GM06990 (cell line): ENCODE measurements around the gene GYPA.

Source experiments
- DNase-seq: peaks from one replicate; pipeline ENCODE4 v3.0.0-alpha.2; 2011; ENCODE audit not compliant: insufficient read length; ENCODE audit errors: extremely low read depth
- H3K27me3 ChIP-seq: replicated peaks from 2 replicates; pipeline ENCODE4 v1.6.0; 2011; ENCODE audit warnings: low read length; ENCODE audit not compliant: control insufficient read depth, insufficient read depth
- H3K36me3 ChIP-seq: 2 replicates; pipeline ENCODE4 v1.5.1; 2011; ENCODE audit warnings: low read length; ENCODE audit not compliant: control insufficient read depth, insufficient read depth
- H3K4me3 ChIP-seq: replicated peaks from 2 replicates; pipeline ENCODE4 v1.5.1; 2011; ENCODE audit warnings: low read depth, mild to moderate bottlenecking, control low read depth, low read length
- TF ChIP-seq, protein P1 (sequence below): IDR thresholded peaks from 2 replicates; pipeline ENCODE4 v1.5.1; 2011; ENCODE audit warnings: low read length, control low read depth, mild to moderate bottlenecking, inconsistent platforms; ENCODE audit not compliant: insufficient read depth, poor library complexity, severe bottlenecking

The GYPA gene

DNA sequence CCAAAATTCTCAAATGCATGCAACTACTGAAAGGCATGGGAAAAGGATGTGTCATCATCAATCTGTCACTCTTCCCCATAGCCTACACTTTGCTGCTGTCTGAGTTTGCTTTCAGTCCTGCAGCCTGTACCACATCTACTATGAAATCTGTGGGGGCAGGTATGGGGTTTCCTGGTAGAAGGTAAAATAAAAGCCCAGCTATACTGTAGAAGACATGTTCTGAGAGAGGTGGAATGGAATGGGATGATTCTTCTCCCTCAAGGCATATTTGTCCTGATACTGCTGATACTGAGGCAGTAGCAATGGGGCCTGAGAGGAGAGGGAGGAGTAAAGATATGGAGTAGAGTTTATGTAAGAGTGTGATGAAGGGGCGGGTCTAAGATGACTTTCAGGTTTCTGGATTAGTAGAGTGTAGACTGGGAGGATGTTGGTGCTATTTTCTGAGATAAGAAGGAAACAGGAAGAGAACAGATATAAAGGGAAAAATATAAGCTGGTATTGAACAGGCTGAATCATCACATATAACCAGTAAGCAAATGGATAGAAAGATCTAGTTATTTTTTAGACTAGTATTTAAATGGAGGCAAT, 38.7 kb upstream of the GYPA start:
- Histone ChIP-seq H3K4me3 (no peak overlapping the region), H3K36me3 (no peaks in the 10 kb centered on the region), H3K27me3 (no peaks in the 10 kb centered on the region)
- TF ChIP-seq, protein P1, sequence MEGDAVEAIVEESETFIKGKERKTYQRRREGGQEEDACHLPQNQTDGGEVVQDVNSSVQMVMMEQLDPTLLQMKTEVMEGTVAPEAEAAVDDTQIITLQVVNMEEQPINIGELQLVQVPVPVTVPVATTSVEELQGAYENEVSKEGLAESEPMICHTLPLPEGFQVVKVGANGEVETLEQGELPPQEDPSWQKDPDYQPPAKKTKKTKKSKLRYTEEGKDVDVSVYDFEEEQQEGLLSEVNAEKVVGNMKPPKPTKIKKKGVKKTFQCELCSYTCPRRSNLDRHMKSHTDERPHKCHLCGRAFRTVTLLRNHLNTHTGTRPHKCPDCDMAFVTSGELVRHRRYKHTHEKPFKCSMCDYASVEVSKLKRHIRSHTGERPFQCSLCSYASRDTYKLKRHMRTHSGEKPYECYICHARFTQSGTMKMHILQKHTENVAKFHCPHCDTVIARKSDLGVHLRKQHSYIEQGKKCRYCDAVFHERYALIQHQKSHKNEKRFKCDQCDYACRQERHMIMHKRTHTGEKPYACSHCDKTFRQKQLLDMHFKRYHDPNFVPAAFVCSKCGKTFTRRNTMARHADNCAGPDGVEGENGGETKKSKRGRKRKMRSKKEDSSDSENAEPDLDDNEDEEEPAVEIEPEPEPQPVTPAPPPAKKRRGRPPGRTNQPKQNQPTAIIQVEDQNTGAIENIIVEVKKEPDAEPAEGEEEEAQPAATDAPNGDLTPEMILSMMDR: no peak
- DNase-seq: no peak

GRCh38 chr4:144178414-144178813, 37.9 kb upstream of the GYPA start:
- DNase-seq: no peak
- Histone ChIP-seq H3K4me3 (no peak overlapping the region), H3K27me3 (no peaks in the 10 kb centered on the region), H3K36me3 (no peaks in the 10 kb centered on the region)
- TF ChIP-seq, protein P1: no peak

DNA sequence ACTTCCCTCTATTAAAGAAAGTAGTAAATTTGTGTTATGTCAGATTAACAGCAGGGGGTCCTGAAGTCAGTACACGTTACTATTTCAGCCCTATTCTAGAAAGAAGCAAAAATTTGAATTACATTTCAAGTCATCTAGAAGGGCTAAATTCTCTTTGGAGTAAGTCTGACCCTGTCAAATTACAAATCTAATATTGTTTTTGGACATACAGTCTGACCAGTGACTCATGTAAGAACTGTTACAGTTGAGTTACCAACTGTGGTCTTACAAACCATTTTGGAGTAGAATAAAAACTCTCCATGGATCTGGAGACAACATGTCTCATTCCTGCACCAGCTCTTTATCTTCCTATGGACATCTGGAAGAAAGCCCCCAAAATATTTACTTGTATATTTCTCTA, 36.0 kb upstream of the GYPA start:
- Histone ChIP-seq H3K4me3 (no peak overlapping the region), H3K36me3 (no peaks in the 10 kb centered on the region), H3K27me3 (no peaks in the 10 kb centered on the region)
- TF ChIP-seq, protein P1: no peak
- DNase-seq: no peak

DNA sequence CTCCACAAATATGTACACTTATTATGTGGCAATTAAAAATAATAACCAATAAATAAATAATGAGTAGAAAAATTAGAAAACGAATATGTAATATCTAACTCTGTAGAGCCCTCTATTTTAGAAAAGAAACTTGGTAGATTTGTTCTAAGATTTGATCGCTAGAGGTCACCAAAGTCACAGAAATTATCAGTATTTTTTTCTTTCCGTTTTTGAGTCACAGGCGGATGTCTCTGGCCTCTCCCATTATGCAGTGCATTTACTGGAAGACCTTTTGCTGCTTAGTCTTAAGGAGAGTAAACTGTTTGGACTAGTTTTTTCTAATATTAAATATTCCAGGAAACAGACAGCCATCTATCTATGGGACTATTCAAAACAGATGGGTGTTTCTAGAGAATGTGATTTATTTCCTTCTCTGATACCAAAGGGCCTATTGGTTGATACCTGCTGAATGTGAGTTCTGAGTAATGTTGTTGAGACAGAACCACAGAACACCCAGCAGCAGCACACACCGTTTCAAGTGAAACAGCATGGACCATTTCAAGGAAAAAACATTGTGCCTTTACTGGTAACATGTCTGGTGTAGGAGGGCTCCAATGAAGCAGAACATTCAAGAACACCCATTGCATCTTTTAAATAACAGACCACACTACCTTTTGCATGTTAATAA, 34.0 kb upstream of the GYPA start:
- no peaks in the 10 kb centered on the region for H3K36me3 ChIP-seq
- TF ChIP-seq, protein P1: peak; percentile 23
- DNase-seq: peak; percentile 28
- no peaks in the 10 kb centered on the region for H3K27me3 ChIP-seq
- no peak overlapping the region for H3K4me3 ChIP-seq

DNA sequence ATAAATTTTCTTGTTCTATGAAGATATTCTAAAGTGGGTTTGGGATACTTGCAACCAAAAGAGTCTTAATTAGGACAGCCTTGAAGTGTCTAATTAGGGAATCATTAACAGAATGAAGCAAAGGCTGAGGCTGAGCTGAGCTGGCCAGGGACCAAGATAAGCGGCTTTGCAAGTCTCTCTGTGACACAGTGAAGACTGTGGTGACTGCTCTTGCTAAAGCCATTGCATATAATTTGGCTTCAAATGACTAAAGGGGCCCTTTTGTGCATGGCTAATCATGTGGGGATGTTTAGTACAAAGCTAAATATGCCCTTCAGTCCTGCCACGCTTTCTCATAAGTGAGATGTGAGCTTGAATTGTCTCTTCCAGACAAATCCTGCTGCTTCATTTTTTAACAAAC, 31.2 kb upstream of the GYPA start:
- no peak overlapping the region for H3K4me3 ChIP-seq
- DNase-seq: no peak
- no peaks in the 10 kb centered on the region for H3K36me3 ChIP-seq
- H3K27me3 ChIP-seq: no peaks in the 10 kb centered on the region
- TF ChIP-seq, protein P1: no peak
